ENCODE measurements around the gene SMAD3.

GRCh38 chr15:67116742-67117141 lies 51.3 kb downstream of the SMAD3 start:
- TF ChIP-seq YY1 (IDR thresholded peaks at IDR 0.05; ENCODE audit: insufficient read depth, insufficient read length) (no peak), ZNF274 (IDR thresholded peaks at IDR 0.05; ENCODE audit: low read depth, low read length) (no peak)
